NCI-H2196 (cell line): ENCODE results near the gene PLCXD3.

ENCODE experiments used
- DNase-seq: peaks from one replicate; lab custom pipeline; 2025; ENCODE audit not compliant: unreplicated experiment; lab: John Stamatoyannopoulos, UW

PLCXD3 gene

GRCh38 chr5:41510176-41510831 is at the start of gene PLCXD3:
Gene PLCXD3, minus strand, starts transcription at chr5:41510601. Its CDS starts 75 bp downstream, at chr5:41510526.
- DNase-seq: peak; percentile 9

GRCh38 chr5:41559184-41559583 is 48.8 kb upstream of the PLCXD3 start:
- DNase-seq: no peak

- DNase-seq: no peak
These were observed 47.9 kb upstream of the PLCXD3 start for GRCh38 chr5:41558295-41558694.

GRCh38 chr5:41547991-41548390 is 37.6 kb upstream of the PLCXD3 start:
- no peak for DNase-seq

- no peak for DNase-seq
These were observed 31.8 kb upstream of the PLCXD3 start for GRCh38 chr5:41542183-41542582.

- no peak for DNase-seq
These were observed 29.1 kb upstream of the PLCXD3 start for GRCh38 chr5:41539454-41539853.

GRCh38 chr5:41537581-41537980 is 27.2 kb upstream of the PLCXD3 start:
- no peak for DNase-seq

GRCh38 chr5:41532485-41532884 is 22.1 kb upstream of the PLCXD3 start:
- DNase-seq: no peak

- DNase-seq: no peak
These were observed 16.9 kb upstream of the PLCXD3 start for GRCh38 chr5:41527201-41527779.

- no peak for DNase-seq
These were observed 16.3 kb upstream of the PLCXD3 start for GRCh38 chr5:41526699-41527098.

- no peak for DNase-seq
These were observed 13.8 kb upstream of the PLCXD3 start for GRCh38 chr5:41524174-41524573.

GRCh38 chr5:41522193-41522786 is 11.9 kb upstream of the PLCXD3 start:
- no peak for DNase-seq

- DNase-seq: no peak
These were observed 9.4 kb upstream of the PLCXD3 start for GRCh38 chr5:41519801-41520200.

- DNase-seq: no peak
These were observed 7.5 kb upstream of the PLCXD3 start for GRCh38 chr5:41517909-41518308.

- DNase-seq: no peak
These were observed 840 bp upstream of the PLCXD3 start for GRCh38 chr5:41511241-41511640.

GRCh38 chr5:41509399-41510175 is 814 bp downstream of the PLCXD3 start:
- DNase-seq: no peak

- no peak for DNase-seq
These were observed 1.6 kb downstream of the PLCXD3 start for GRCh38 chr5:41508696-41509398.

GRCh38 chr5:41508186-41508585 is 2.2 kb downstream of the PLCXD3 start:
- DNase-seq: no peak

GRCh38 chr5:41507501-41507900 is 2.9 kb downstream of the PLCXD3 start:
- no peak for DNase-seq

GRCh38 chr5:41503860-41504259 is 6.5 kb downstream of the PLCXD3 start:
- no peak for DNase-seq

GRCh38 chr5:41503310-41503709 is 7.1 kb downstream of the PLCXD3 start:
- no peak for DNase-seq
